Mucosa of descending colon (tissue), 3 donors: ENCODE results near the gene ZCCHC3. TPM values are rescaled to one million over a fixed set of nuclear protein-coding genes. Genes with fewer than 3 reads are reported as not detected.

ENCODE experiments used
- ATAC-seq: fragments of 200-7000 bp; cut with Tn5 transposase; one replicate; pipeline ENCODE4 v1.9.1; 2020; ENCODE audit warnings: mild to moderate bottlenecking, moderate library complexity
- DNase-seq, 3 donors: peaks; one replicate each; pipeline ENCODE4 v3.0.0-alpha.2; 2020
- H3K36me3 ChIP-seq: fragments of 200-600 bp; one replicate; pipeline ENCODE4 v1.8.0; 2021; ENCODE audit warnings: low read depth, mild to moderate bottlenecking
- H3K4me1 ChIP-seq: fragments of 200-600 bp; one replicate; pipeline ENCODE4 v1.8.0; 2021; ENCODE audit warnings: low read depth, mild to moderate bottlenecking
- H3K4me3 ChIP-seq: fragments of 200-600 bp; one replicate; pipeline ENCODE4 v1.8.0; 2021; ENCODE audit warnings: mild to moderate bottlenecking
- H3K9me3 ChIP-seq: fragments of 200-600 bp; one replicate; pipeline ENCODE4 v1.8.0; 2021; ENCODE audit warnings: mild to moderate bottlenecking
- CTCF ChIP-seq: fragments of 200-600 bp; IDR thresholded peaks from one replicate; pipeline ENCODE4 v1.8.0; 2022; ENCODE audit warnings: antibody characterized with exemption, mild to moderate bottlenecking
- intact Hi-C, 2 donors: fragments of 100-400 bp; cut with DNase I in 1 of 2; cut with micrococcal nuclease in 1 of 2; formaldehyde crosslinking; loops; one replicate each; pipeline versions ENCODE4 v1.11.0 to v1.11.1; 2022; cut with DNase I, micrococcal nuclease
- total RNA-seq, 3 donors: library from RNA; stranded (reverse); fragmentation: NEBNext Ultra II Directional in 2 of 3; extraction: Animal tissue kit (Norgen Biotek cat#: 25700) in 2 of 3; gene quantifications; one replicate each; pipeline versions ENCODE4 v1.2.1 to v1.2.4, GENCODE V29; 2021 to 2023
- donor health status: DM: no; HTN: no; CAD: no; lungs with moderate emphysema.
- donor health status: DM: no; HTN: no; CAD: no.
- donor health status: DM: no; HTN: yes; CAD: no.

Gene ZCCHC3
- total RNA-seq, 3 donors from 2014 or later: 12.0 to 18.7 (median 12.6) TPM

DNA sequence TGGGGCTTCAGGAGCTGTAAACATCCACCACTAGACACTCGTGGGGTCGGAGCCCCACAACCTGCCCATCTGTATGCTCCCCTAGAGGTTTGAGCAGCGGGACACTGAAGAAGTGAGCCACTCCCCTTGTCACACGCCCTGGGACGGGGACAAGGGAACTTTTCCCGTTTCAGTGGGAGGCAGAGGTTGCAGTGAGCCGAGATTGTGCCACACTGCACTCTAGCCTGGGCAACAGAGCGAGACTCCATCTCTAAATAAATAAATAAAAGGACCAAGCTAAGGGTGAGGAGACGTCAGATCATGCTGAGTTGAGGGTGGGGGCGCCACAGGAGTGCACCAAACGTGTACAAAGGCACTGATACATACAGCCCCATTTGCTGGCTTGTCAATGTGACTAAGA lies 8.4 kb downstream of the ZCCHC3 start:
- H3K9me3 ChIP-seq: no peaks in the 10 kb centered on the region
- H3K4me3 ChIP-seq: no peak overlapping the region
- TF ChIP-seq CTCF: no peak
- intact Hi-C loops: no loop called here
- H3K36me3 ChIP-seq: no peaks in the 10 kb centered on the region
- ATAC-seq: no peak
- peaks cover 2% of the 10 kb centered on the region for H3K4me1 ChIP-seq
- no peak for DNase-seq

DNA sequence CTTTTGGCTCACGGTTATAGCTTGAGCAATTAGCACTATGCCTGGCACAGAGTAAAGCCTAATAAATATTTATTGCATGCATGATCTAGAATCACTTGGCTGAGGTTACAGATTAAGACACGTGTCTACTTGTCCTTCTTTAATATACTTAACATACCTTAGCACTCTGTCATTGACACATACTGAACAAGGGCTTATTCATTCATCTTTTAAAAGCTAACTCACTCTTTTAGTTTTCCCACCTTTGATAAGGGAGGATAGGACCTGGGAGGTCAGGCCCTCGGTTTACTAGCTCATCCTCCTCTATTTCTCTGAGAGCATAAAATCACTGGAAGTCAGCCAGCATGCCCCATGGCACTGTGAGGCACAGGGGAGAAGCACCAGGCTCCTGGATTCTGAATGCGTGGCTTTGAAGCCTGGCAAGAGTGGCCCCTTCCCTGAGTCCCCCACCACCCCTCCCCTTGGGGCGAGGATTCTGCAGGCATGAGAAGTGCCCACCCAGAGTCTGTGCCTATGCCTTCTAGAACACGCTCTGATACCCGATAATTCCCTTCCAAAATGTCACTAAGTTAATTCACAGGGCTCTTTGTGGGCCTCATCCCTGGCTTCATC lies 11.2 kb downstream of the ZCCHC3 start:
- H3K4me1 ChIP-seq: peaks cover 2% of the 10 kb centered on the region
- no peaks in the 10 kb centered on the region for H3K36me3 ChIP-seq
- no peak overlapping the region for H3K4me3 ChIP-seq
- DNase-seq (no peak), ATAC-seq (no peak)
- H3K9me3 ChIP-seq: no peaks in the 10 kb centered on the region
- intact Hi-C loops: no loop called here
- no peak for TF ChIP-seq CTCF

GRCh38 chr20:309306-309840 lies 12.0 kb downstream of the ZCCHC3 start:
- no peak overlapping the region for H3K4me3 ChIP-seq
- no peak for TF ChIP-seq CTCF
- H3K9me3 ChIP-seq: no peaks in the 10 kb centered on the region
- peaks cover 2% of the 10 kb centered on the region for H3K4me1 ChIP-seq
- ATAC-seq (no peak), DNase-seq (no peak)
- H3K36me3 ChIP-seq: no peaks in the 10 kb centered on the region
- intact Hi-C loops: no loop called here

DNA sequence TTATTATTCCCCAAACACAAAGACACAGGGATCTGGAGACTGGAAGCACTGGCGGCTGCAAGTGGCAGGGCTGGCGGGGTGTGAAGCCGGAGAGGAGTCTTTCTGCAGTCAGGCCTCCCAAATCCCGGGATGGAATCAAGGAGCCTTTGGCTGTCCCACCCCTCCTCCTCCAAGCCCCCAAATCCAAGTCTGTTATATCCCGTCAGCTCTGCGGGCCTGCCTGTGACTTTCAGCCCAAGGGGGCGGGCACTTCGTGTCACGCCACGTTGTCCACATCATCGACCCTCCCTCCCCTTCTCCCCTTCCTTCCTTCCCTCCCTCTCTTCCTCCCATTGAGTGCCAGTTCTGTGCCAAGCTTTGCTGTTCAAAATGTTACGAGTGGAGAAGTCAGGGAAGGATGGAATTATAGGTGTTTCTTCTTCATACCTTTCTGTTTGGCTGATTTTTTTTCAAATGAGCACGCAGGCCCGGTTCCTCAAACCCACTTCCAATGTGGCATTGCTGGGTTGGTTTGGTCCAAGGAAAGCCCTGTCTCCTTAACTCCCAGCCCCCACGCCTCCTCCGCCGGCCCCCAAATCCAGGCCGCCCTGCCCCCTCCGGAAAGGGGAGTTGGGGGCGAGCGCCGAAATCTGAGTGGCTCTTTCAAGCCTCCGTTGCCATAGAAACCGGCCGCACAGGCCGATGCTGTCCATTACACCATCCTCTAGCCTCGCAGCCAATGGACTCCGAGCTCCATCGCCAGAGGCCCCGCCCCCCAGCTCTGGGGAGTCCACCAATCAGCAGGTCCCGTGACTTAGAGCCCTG lies 12.7 kb downstream of the ZCCHC3 start:
- Histone ChIP-seq H3K4me1 (no peaks in the 10 kb centered on the region), H3K9me3 (no peaks in the 10 kb centered on the region), H3K4me3 (no peak overlapping the region), H3K36me3 (no peaks in the 10 kb centered on the region)
- no peak for TF ChIP-seq CTCF
- intact Hi-C loops: no loop called here
- peak; percentile 95 for ATAC-seq
- peak; percentile 85 to 93 (median 86) for DNase-seq

DNA sequence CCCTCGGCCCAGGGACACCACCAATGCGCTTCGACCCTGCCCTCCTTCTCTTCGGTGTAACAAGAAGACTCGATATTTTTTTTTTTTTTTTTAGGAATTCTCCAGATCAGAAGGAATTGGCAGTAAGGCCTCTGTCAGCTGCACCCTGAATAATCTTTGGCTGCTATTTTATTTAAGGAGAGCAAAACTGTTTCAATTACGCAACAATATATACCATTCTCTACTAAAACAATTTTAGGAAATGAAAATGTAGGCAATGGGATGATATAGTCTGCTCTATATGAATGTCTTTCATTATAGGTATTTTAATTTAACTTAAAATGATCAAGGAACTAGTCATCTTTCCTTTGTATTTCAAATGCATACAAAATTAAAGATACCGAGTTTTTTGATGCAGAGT lies 13.3 kb downstream of the ZCCHC3 start:
- Histone ChIP-seq H3K36me3 (no peaks in the 10 kb centered on the region), H3K4me3 (no peak overlapping the region), H3K9me3 (no peaks in the 10 kb centered on the region), H3K4me1 (no peaks in the 10 kb centered on the region)
- DNase-seq: no peak
- ATAC-seq: no peak
- no peak for TF ChIP-seq CTCF
- intact Hi-C loops: no loop called here
